OCI-LY1 (cell line): Measurements from ENCODE around the gene SDK1.

Experiments
- H2AFZ ChIP-seq: fragments of 200-600 bp; sonication (generic), shearing (Covaris generic); 2 replicates; pipeline ENCODE4 v1.6.0; 2014; ENCODE audit warnings: antibody characterized with exemption, mild to moderate bottlenecking, low read length
- H3F3A ChIP-seq: fragments of 200-600 bp; sonication (generic), shearing (Covaris generic); 2 replicates; pipeline ENCODE4 v1.6.0; 2014; ENCODE audit warnings: mild to moderate bottlenecking, antibody characterized with exemption, low read length, moderate library complexity; ENCODE audit not compliant: insufficient read depth
- H3K27ac ChIP-seq: fragments of 200-600 bp; sonication (generic); 2 replicates; pipeline ENCODE4 v1.5.1; 2014; ENCODE audit warnings: low read length, mixed run types, mild to moderate bottlenecking, low read depth; ENCODE audit not compliant: poor library complexity, severe bottlenecking
- H3K27me3 ChIP-seq: fragments of 200-600 bp; sonication (generic); 2 replicates; pipeline ENCODE4 v1.6.0; 2014; ENCODE audit warnings: antibody characterized with exemption, mild to moderate bottlenecking, low read length, moderate library complexity; ENCODE audit not compliant: insufficient read depth
- H3K36me3 ChIP-seq: fragments of 200-600 bp; sonication (generic); 2 replicates; pipeline ENCODE4 v1.6.1; 2014; ENCODE audit warnings: mild to moderate bottlenecking, antibody characterized with exemption, low read length, moderate library complexity, mixed read lengths; ENCODE audit not compliant: insufficient read depth
- H3K4me1 ChIP-seq: fragments of 200-600 bp; sonication (generic); 2 replicates; pipeline ENCODE4 v1.5.1; 2014; ENCODE audit warnings: mild to moderate bottlenecking, low read length, moderate library complexity; ENCODE audit not compliant: insufficient read depth, severe bottlenecking
- H3K4me2 ChIP-seq: fragments of 200-600 bp; sonication (generic), shearing (Covaris generic); 2 replicates; pipeline ENCODE4 v1.6.1; 2014; ENCODE audit warnings: low read length
- H3K4me3 ChIP-seq: fragments of 200-600 bp; sonication (generic); 2 replicates; pipeline ENCODE4 v1.5.1; 2014; ENCODE audit warnings: low read length, low read depth, mild to moderate bottlenecking, mixed read lengths; ENCODE audit not compliant: poor library complexity, severe bottlenecking
- H3K79me2 ChIP-seq: fragments of 200-600 bp; shearing (Covaris generic); 2 replicates; pipeline ENCODE4 v1.6.1; 2016; ENCODE audit warnings: mixed run types, low read length, mixed read lengths; ENCODE audit not compliant: insufficient read depth
- H3K9ac ChIP-seq: fragments of 200-600 bp; sonication (generic), shearing (Covaris generic); 2 replicates; pipeline ENCODE4 v1.6.1; 2014; ENCODE audit warnings: mild to moderate bottlenecking, low read length, mixed read lengths
- H3K9me2 ChIP-seq: fragments of 200-600 bp; sonication (generic), shearing (Covaris generic); 2 replicates; pipeline ENCODE4 v1.6.1; 2014; ENCODE audit warnings: low read depth, mild to moderate bottlenecking, low read length, mixed read lengths
- H3K9me3 ChIP-seq: fragments of 200-600 bp; shearing (Covaris generic); 2 replicates; pipeline ENCODE4 v1.6.1; 2014; ENCODE audit warnings: low read length, mixed read lengths
- H4K20me1 ChIP-seq: fragments of 200-600 bp; sonication (generic), shearing (Covaris generic); 2 replicates; pipeline ENCODE4 v1.6.0; 2016; ENCODE audit warnings: mild to moderate bottlenecking, low read length; ENCODE audit not compliant: insufficient read depth
- CTCF ChIP-seq: fragments of 200-600 bp; sonication (generic), shearing (Covaris generic); IDR thresholded peaks from 2 replicates; pipeline ENCODE4 v1.5.1; 2017; ENCODE audit warnings: mild to moderate bottlenecking, antibody characterized with exemption, low read length, moderate library complexity, mixed read lengths
- EZH2 ChIP-seq: fragments of 200-600 bp; sonication (generic), shearing (Covaris generic); IDR thresholded peaks from 2 replicates; pipeline ENCODE4 v1.8.0; 2017; ENCODE audit warnings: borderline replicate concordance, mixed run types, mild to moderate bottlenecking, antibody characterized with exemption, low read length, moderate library complexity, mixed read lengths

SDK1 gene

GRCh38 chr7:3309956-3310355, 8.9 kb downstream of the SDK1 start:
- no peak overlapping the region for H2AFZ ChIP-seq
- no peak overlapping the region for H3K4me3 ChIP-seq
- H3K27ac ChIP-seq, result no peak overlapping the region

GRCh38 chr7:3310884-3311283, 9.8 kb downstream of the SDK1 start:
- H3K4me2 ChIP-seq, result no peak overlapping the region
- H3K9ac ChIP-seq, result no peak overlapping the region
- H3K4me1 ChIP-seq, result peaks cover 55% of the 10 kb centered on the region

More at GRCh38 chr7:3309956-3310355, 8.9 kb downstream of the SDK1 start:
- H3K36me3 ChIP-seq, result no peaks in the 10 kb centered on the region
- no peaks in the 10 kb centered on the region for H3K27me3 ChIP-seq
- H3K9me2 ChIP-seq, result no peaks in the 10 kb centered on the region
- H3K4me2 ChIP-seq, result no peak overlapping the region
- H3K9me3 ChIP-seq, result no peaks in the 10 kb centered on the region
- H3K79me2 ChIP-seq, result peaks cover 91% of the 10 kb centered on the region
- TF ChIP-seq CTCF (no peak), EZH2 (no peak)
- 0 out of 2 replicates have a peak, but pooled peaks cover 4% of the 10 kb centered on the region for H4K20me1 ChIP-seq
- no peak overlapping the region for H3K9ac ChIP-seq
- peaks cover 62% of the 10 kb centered on the region for H3K4me1 ChIP-seq
- no peaks in the 10 kb centered on the region for H3F3A ChIP-seq

GRCh38 chr7:3312583-3312982, 11.5 kb downstream of the SDK1 start:
- H3K9me2 ChIP-seq, result no peaks in the 10 kb centered on the region
- no peak overlapping the region for H3K4me3 ChIP-seq
- no peak for TF ChIP-seq CTCF

More at GRCh38 chr7:3310884-3311283, 9.8 kb downstream of the SDK1 start:
- H3K27ac ChIP-seq, result no peak overlapping the region
- H3K27me3 ChIP-seq, result no peaks in the 10 kb centered on the region
- H3K9me2 ChIP-seq, result no peaks in the 10 kb centered on the region
- H3K4me3 ChIP-seq, result no peak overlapping the region
- no peaks in the 10 kb centered on the region for H3K36me3 ChIP-seq
- H3F3A ChIP-seq, result no peaks in the 10 kb centered on the region
- H2AFZ ChIP-seq, result no peak overlapping the region
- H4K20me1 ChIP-seq, result 0 out of 2 replicates have a peak, but pooled peaks cover 4% of the 10 kb centered on the region
- TF ChIP-seq EZH2 (no peak), CTCF (no peak)
- peaks cover 90% of the 10 kb centered on the region for H3K79me2 ChIP-seq
- H3K9me3 ChIP-seq, result no peaks in the 10 kb centered on the region

More at GRCh38 chr7:3312583-3312982, 11.5 kb downstream of the SDK1 start:
- Histone ChIP-seq H3K4me1 (peaks cover 42% of the 10 kb centered on the region), H3K9me3 (no peaks in the 10 kb centered on the region), H3K9ac (no peak overlapping the region), H3K36me3 (no peaks in the 10 kb centered on the region), H3K27ac (no peak overlapping the region), H3K27me3 (no peaks in the 10 kb centered on the region), H3K4me2 (no peak overlapping the region), H4K20me1 (0 out of 2 replicates have a peak, but pooled peaks cover 4% of the 10 kb centered on the region), H2AFZ (no peak overlapping the region), H3K79me2 (peaks cover 81% of the 10 kb centered on the region), H3F3A (no peaks in the 10 kb centered on the region)
